Neural cell (in vitro differentiated cells): ENCODE results near the gene KCTD3.

Source experiments
- EP300 ChIP-seq: fragments of 450-650 bp; conservative IDR thresholded peaks from 2 replicates; pipeline ENCODE4 v1.6.1; 2014; ENCODE audit warnings: antibody characterized with exemption, mild to moderate bottlenecking, moderate library complexity; ENCODE audit not compliant: poor library complexity, severe bottlenecking
- EZH2 ChIP-seq: fragments of 200-600, 300-800 bp; shearing (Covaris generic), sonication (generic); IDR thresholded peaks from 2 replicates; pipeline ENCODE4 v1.6.1; 2014; ENCODE audit warnings: antibody characterized with exemption, low read length, borderline replicate concordance, mild to moderate bottlenecking; ENCODE audit not compliant: insufficient read depth, poor library complexity, severe bottlenecking
- MXI1 ChIP-seq: fragments of 450-650 bp; conservative IDR thresholded peaks from 2 replicates; pipeline ENCODE4 v1.6.1; 2014; ENCODE audit warnings: antibody characterized with exemption, mild to moderate bottlenecking; ENCODE audit not compliant: poor library complexity, severe bottlenecking
- POLR2AphosphoS5 ChIP-seq: IDR thresholded peaks from 2 replicates; pipeline ENCODE4 v1.6.1; 2012
- RAD21 ChIP-seq: fragments of 450-650 bp; conservative IDR thresholded peaks from 2 replicates; pipeline ENCODE4 v1.6.1; 2014; ENCODE audit warnings: antibody characterized with exemption, mild to moderate bottlenecking, moderate library complexity
- SMC3 ChIP-seq: fragments of 450-650 bp; conservative IDR thresholded peaks from 2 replicates; pipeline ENCODE4 v1.6.1; 2014; ENCODE audit warnings: antibody characterized with exemption, mild to moderate bottlenecking, moderate library complexity; ENCODE audit not compliant: poor library complexity
- TAF1 ChIP-seq: IDR thresholded peaks from 2 replicates; pipeline ENCODE4 v1.6.1; 2012; ENCODE audit warnings: low read depth
- TF ChIP-seq, protein P1 (sequence below): fragments of 450-650 bp; IDR thresholded peaks from 2 replicates; pipeline ENCODE4 v1.5.1; 2014; ENCODE audit warnings: antibody characterized with exemption, mild to moderate bottlenecking, moderate library complexity; ENCODE audit not compliant: poor library complexity, severe bottlenecking
- TF ChIP-seq, protein P2 (sequence below): IDR thresholded peaks from 2 replicates; pipeline ENCODE4 v1.6.1; 2012; ENCODE audit warnings: borderline replicate concordance

DNA sequence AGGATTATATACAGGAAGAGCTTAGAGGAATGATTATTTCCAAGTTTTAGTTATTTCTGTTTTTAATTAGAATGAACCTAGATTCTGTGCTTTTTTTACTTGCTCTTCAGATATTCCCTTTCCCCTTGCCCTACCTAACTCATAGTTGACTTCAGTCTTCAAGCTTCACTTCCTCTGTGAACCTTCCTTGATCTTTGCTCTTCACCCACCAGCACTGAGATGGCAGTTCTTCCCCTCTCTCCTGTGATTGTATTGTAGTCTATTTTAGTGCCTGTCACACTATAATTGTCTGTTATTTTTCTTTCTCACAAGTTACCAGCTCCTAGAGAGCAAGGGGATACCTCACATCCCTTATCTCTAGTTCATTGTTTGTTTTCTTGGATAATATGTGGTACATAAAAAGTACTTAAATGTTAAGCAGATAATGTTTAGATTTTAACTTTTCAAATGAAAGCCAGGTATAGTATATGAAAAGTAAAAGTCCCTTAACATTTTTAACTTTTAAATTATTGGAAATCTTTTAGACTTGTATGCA is 33.2 kb downstream of the KCTD3 start:
- TF ChIP-seq POLR2AphosphoS5 (no peak), EP300 (no peak), EZH2 (no peak), SMC3 (no peak), MXI1 (no peak), RAD21 (no peak), TAF1 (no peak)
- TF ChIP-seq, protein P1, sequence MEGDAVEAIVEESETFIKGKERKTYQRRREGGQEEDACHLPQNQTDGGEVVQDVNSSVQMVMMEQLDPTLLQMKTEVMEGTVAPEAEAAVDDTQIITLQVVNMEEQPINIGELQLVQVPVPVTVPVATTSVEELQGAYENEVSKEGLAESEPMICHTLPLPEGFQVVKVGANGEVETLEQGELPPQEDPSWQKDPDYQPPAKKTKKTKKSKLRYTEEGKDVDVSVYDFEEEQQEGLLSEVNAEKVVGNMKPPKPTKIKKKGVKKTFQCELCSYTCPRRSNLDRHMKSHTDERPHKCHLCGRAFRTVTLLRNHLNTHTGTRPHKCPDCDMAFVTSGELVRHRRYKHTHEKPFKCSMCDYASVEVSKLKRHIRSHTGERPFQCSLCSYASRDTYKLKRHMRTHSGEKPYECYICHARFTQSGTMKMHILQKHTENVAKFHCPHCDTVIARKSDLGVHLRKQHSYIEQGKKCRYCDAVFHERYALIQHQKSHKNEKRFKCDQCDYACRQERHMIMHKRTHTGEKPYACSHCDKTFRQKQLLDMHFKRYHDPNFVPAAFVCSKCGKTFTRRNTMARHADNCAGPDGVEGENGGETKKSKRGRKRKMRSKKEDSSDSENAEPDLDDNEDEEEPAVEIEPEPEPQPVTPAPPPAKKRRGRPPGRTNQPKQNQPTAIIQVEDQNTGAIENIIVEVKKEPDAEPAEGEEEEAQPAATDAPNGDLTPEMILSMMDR: no peak
- TF ChIP-seq, protein P2, sequence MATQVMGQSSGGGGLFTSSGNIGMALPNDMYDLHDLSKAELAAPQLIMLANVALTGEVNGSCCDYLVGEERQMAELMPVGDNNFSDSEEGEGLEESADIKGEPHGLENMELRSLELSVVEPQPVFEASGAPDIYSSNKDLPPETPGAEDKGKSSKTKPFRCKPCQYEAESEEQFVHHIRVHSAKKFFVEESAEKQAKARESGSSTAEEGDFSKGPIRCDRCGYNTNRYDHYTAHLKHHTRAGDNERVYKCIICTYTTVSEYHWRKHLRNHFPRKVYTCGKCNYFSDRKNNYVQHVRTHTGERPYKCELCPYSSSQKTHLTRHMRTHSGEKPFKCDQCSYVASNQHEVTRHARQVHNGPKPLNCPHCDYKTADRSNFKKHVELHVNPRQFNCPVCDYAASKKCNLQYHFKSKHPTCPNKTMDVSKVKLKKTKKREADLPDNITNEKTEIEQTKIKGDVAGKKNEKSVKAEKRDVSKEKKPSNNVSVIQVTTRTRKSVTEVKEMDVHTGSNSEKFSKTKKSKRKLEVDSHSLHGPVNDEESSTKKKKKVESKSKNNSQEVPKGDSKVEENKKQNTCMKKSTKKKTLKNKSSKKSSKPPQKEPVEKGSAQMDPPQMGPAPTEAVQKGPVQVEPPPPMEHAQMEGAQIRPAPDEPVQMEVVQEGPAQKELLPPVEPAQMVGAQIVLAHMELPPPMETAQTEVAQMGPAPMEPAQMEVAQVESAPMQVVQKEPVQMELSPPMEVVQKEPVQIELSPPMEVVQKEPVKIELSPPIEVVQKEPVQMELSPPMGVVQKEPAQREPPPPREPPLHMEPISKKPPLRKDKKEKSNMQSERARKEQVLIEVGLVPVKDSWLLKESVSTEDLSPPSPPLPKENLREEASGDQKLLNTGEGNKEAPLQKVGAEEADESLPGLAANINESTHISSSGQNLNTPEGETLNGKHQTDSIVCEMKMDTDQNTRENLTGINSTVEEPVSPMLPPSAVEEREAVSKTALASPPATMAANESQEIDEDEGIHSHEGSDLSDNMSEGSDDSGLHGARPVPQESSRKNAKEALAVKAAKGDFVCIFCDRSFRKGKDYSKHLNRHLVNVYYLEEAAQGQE: no peak
